ENCODE data around the gene INSR.
"Not testable (repeated sequence)": the region's sequence is repeated elsewhere in the genome, so short reads cannot be mapped to it uniquely, and the experiment has no call there.

Gene INSR

GRCh38 chr19:7153022-7153421, 141.2 kb downstream of the INSR start:
- Histone ChIP-seq H3K36me3 (ENCODE audit: control insufficient read depth, insufficient read depth, low read length) (no peaks in the 10 kb centered on the region), H3K9ac (no peak overlapping the region), H3K4me3 (ENCODE audit: low read depth, low read length) (no peak overlapping the region), H2AFZ (no peak overlapping the region), H3K79me2 (no peaks in the 10 kb centered on the region), H3K27ac (no peak overlapping the region), H3K9me3 (ENCODE audit: control insufficient read depth, low read length) (no peaks in the 10 kb centered on the region), H3K27me3 (ENCODE audit: control insufficient read depth, insufficient read depth, low read length) (no peaks in the 10 kb centered on the region), H3K4me2 (ENCODE audit: low read length) (no peak overlapping the region), H3K4me1 (no peaks in the 10 kb centered on the region)
- TF ChIP-seq CTCF (IDR thresholded peaks at IDR 0.05): no peak

GRCh38 chr19:7152568-7152967, 141.6 kb downstream of the INSR start:
- Histone ChIP-seq H3K27ac (no peak overlapping the region), H3K36me3 (ENCODE audit: control insufficient read depth, insufficient read depth, low read length) (no peaks in the 10 kb centered on the region), H3K27me3 (ENCODE audit: control insufficient read depth, insufficient read depth, low read length) (no peaks in the 10 kb centered on the region), H3K4me1 (no peaks in the 10 kb centered on the region), H3K4me2 (ENCODE audit: low read length) (no peak overlapping the region), H3K9ac (no peak overlapping the region), H2AFZ (no peak overlapping the region), H3K9me3 (ENCODE audit: control insufficient read depth, low read length) (no peaks in the 10 kb centered on the region), H3K79me2 (no peaks in the 10 kb centered on the region), H3K4me3 (ENCODE audit: low read depth, low read length) (no peak overlapping the region)
- no peak for TF ChIP-seq CTCF (IDR thresholded peaks at IDR 0.05)

- Histone ChIP-seq H3K9ac (no peak overlapping the region), H3K36me3 (ENCODE audit: control insufficient read depth, insufficient read depth, low read length) (no peaks in the 10 kb centered on the region), H3K4me2 (ENCODE audit: low read length) (no peak overlapping the region), H3K4me3 (ENCODE audit: low read depth, low read length) (no peak overlapping the region), H2AFZ (no peak overlapping the region), H3K27ac (no peak overlapping the region), H3K9me3 (ENCODE audit: control insufficient read depth, low read length) (no peaks in the 10 kb centered on the region), H3K79me2 (no peaks in the 10 kb centered on the region), H3K27me3 (ENCODE audit: control insufficient read depth, insufficient read depth, low read length) (no peaks in the 10 kb centered on the region), H3K4me1 (no peaks in the 10 kb centered on the region)
- TF ChIP-seq CTCF (IDR thresholded peaks at IDR 0.05): no peak
These were observed 144.1 kb downstream of the INSR start for GRCh38 chr19:7149956-7150705.

- not testable (repeated sequence) for H3K36me3 ChIP-seq (ENCODE audit: control insufficient read depth, insufficient read depth, low read length); H2AFZ ChIP-seq; H3K9ac ChIP-seq; H3K79me2 ChIP-seq; H3K4me2 ChIP-seq (ENCODE audit: low read length); H3K4me1 ChIP-seq; H3K27ac ChIP-seq; H3K4me3 ChIP-seq (ENCODE audit: low read depth, low read length); H3K9me3 ChIP-seq (ENCODE audit: control insufficient read depth, low read length); H3K27me3 ChIP-seq (ENCODE audit: control insufficient read depth, insufficient read depth, low read length)
These were observed 147.0 kb downstream of the INSR start for GRCh38 chr19:7147119-7147675.

- not testable (repeated sequence) for H3K4me3 ChIP-seq (ENCODE audit: low read depth, low read length); H3K27ac ChIP-seq; H3K9me3 ChIP-seq (ENCODE audit: control insufficient read depth, low read length); H2AFZ ChIP-seq; H3K36me3 ChIP-seq (ENCODE audit: control insufficient read depth, insufficient read depth, low read length); H3K4me2 ChIP-seq (ENCODE audit: low read length); H3K4me1 ChIP-seq; H3K27me3 ChIP-seq (ENCODE audit: control insufficient read depth, insufficient read depth, low read length); H3K9ac ChIP-seq; H3K79me2 ChIP-seq
These were observed 148.1 kb downstream of the INSR start for GRCh38 chr19:7146086-7146485.

All from parathyroid adenoma (tissue), 2 donors.